ENCODE measurements around the gene PCDHGA2.
"Not testable (repeated sequence)": the region's sequence is repeated elsewhere in the genome, so short reads cannot be mapped to it uniquely, and the experiment has no call there.

PCDHGA2 gene

DNA sequence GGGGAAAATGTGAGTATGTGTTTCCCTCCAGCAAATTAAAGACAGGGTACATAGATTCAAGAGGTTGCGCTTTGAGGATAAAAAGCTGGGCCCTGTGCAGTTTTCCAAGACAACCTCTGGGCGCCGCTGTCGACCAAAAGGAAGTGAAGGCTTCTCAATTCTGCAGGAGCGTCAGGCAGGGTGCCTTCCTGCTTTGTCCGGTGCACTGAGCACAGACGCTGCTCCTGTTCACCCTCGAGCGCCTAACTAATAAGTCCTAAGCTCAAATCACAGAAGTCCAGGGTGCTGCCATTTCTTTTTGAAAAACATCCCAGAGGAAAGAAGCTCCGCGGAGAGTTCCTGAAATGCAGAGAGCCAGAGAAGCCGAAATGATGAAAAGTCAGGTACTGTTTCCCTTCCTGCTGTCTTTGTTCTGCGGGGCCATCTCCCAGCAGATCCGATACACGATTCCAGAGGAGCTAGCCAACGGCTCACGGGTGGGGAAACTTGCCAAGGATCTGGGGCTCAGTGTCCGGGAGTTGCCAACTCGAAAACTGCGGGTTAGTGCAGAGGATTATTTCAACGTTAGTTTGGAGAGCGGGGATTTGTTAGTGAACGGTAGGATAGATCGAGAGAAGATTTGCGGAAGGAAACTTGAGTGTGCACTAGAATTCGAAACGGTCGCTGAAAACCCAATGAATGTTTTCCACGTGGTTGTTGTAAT is 11.5 kb downstream of the PCDHGA2 start, which contains the start of gene PCDHGB1:
PCDHGB1 (plus strand) TSS at position 183 of the 703 bp plus-strand sequence; CDS start at position 345, 162 bp downstream.
- peak; percentile 68 for DNase-seq (ENCODE audit: low spot score)

DNA sequence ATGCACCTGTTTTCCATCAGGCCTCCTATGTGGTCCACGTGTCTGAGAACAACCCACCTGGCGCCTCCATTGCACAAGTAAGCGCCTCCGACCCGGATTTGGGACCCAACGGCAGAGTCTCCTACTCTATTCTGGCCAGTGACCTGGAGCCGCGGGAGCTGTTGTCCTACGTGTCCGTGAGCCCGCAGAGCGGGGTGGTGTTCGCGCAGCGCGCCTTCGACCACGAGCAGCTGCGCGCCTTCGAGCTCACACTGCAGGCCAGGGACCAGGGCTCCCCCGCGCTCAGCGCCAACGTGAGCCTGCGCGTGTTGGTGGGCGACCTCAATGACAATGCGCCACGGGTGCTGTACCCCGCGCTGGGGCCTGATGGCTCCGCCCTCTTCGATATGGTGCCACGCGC is 13.0 kb downstream of the PCDHGA2 start:
- DNase-seq (ENCODE audit: low spot score): no peak

DNA sequence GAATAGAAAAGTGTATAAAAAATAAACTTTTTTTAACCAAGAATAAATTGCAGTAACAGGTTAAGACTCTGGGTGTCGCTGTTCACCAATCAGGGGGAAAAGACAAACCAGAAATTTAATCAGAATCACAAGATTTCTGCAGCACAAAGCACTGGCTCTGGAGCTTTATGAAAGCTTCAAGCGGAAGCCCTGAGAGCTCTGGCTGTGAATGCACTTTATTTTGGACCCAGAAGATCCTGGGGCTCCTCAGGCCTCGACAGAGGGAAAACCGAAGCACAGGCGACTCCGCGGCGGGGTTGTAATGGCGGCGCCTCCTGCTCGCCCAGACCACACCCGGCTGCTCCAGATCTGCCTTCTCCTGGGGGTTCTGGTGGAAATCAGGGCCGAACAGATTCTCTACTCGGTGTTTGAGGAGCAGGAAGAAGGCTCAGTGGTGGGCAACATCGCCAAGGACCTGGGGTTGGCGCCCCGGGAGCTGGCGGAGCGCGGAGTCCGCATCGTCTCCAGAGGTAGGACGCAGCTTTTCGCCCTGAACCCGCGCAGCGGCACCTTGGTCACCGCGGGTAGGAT is 16.4 kb downstream of the PCDHGA2 start, which contains the start of gene PCDHGA4:
PCDHGA4 (plus strand) TSS at position 122 of the 570 bp plus-strand sequence; CDS start at position 209, 87 bp downstream.
- peak; percentile 48 for DNase-seq (ENCODE audit: low spot score)

DNA sequence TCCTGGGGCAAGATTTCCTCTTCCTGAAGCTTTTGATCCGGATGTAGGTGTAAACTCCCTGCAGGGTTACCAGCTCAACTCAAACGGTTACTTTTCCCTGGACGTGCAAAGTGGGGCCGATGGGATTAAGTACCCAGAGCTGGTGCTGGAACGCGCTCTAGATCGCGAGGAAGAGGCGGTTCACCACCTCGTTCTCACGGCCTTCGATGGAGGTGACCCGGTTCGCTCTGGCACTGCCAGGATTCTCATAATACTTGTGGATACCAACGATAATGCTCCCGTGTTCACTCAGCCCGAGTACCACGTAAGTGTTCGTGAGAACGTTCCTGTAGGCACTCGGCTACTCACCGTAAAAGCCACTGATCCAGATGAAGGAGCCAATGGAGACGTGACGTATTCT is 17.1 kb downstream of the PCDHGA2 start:
- no peak for DNase-seq (ENCODE audit: low spot score)

DNA sequence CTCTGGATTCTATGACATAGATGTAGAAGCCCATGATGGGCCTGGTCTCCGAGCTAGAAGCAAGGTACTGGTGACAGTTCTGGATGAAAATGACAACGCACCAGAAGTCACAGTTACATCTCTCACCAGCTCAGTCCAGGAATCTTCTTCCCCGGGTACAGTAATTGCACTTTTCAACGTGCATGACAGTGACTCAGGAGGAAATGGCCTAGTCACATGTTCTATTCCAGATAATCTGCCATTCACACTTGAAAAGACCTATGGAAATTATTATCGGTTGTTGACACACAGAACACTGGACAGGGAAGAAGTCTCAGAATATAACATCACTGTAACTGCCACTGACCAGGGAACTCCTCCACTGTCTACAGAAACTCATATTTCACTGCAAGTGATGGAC is 17.6 kb downstream of the PCDHGA2 start:
- no peak for DNase-seq (ENCODE audit: low spot score)

DNA sequence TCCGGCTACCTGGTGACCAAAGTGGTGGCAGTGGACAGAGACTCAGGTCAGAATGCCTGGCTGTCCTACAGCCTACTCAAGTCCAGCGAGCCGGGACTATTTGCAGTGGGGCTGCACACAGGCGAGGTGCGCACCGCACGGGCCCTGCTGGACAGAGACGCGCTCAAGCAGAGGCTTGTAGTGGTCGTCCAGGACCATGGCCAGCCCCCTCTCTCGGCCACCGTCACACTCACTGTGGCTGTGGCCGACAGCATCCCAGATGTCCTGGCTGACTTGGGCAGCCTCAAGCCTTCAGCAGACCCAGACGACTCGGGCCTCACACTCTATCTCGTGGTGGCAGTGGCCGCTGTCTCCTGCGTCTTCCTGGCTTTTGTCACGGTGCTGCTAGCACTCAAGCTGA is 18.4 kb downstream of the PCDHGA2 start:
- no peak for DNase-seq (ENCODE audit: low spot score)

DNA sequence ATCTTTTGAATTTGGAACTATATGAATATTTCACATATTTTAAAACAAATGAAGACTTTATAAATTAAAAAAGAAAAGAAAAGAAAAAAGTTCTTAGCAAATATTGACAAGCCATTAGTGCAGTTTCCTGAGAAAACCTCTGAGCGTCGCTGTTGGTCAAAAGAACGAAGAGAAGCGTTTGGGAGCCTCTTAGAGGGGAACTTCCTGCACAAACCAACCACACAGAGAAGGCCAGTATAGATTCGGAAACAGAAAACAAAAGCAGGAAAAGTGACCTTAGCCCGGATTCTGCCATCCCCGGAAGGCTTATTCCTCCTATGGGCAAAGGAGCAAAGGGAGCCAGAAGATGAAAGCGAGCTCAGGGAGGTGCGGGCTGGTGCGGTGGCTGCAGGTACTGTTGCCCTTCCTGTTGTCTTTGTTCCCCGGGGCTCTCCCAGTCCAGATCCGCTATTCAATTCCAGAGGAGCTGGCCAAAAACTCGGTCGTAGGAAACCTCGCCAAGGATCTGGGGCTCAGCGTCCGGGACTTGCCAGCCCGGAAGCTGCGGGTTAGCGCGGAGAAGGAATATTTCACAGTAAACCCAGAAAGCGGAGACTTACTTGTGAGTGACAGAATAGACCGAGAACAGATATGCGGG is 21.3 kb downstream of the PCDHGA2 start, which contains the start of gene PCDHGB2:
PCDHGB2 (plus strand) TSS at position 205 of the 637 bp plus-strand sequence; CDS start at position 347, 142 bp downstream.
- peak; percentile 45 for DNase-seq (ENCODE audit: low spot score)

DNA sequence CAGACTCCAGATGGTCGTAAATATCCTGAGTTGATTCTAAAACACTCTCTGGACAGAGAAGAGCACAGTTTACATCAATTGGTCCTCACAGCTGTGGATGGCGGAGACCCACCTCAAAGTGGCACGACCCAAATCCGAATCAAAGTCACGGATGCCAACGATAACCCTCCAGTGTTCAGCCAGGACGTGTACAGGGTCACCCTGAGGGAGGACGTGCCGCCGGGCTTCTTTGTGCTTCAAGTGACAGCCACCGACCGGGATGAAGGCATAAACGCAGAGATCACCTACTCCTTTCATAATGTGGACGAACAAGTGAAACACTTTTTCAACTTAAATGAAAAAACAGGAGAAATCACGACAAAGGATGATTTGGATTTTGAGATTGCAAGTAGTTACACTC is 22.1 kb downstream of the PCDHGA2 start:
- DNase-seq (ENCODE audit: low spot score): no peak

DNA sequence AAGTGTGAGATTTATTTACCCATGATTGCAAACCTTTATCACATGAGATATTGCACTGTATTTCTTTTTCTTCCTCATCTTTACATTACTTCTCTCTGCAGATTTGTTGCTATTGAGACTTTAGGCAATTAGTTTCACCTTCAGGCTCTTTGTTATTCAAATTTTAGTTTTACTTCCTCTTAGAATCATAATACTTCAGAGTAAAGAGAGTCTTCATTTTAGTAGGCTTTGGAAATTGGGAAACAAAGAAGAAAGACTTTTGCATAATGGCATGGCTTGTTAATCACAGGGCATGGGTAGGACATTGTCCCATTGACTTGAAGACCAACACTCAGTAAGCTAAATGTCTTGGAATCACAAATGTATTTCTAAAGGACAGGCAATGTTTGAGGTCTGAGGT is 24.2 kb downstream of the PCDHGA2 start:
- DNase-seq (ENCODE audit: low spot score): no peak

DNA sequence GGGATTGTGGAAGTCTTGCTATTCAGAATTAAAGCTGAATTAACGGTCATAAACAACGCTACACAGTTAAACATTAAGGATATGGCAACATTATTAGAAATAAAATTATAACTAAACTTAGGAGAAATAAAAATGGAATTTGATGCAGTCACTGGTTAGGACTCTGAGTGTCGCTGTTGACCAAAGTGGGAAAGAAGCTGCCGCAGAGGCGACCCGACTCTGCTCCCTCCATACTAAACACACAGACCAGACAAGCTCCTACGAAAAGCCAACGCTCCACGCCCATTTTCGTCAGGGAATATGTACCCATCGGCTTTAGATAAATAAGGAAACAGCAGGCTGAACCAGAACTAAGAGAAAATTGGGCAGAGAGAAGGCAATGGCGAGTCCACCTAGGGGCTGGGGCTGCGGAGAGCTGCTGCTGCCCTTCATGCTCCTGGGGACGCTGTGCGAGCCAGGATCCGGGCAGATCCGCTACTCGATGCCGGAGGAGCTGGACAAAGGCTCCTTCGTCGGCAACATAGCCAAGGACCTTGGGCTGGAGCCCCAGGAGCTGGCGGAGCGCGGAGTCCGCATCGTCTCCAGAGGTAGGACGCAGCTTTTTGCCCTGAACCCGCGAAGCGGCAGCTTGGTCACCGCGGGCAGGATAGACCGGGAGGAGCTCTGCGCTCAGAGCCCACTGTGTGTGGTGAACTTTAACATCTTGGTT is 25.5 kb downstream of the PCDHGA2 start, which contains the start of gene PCDHGA5:
PCDHGA5 (plus strand) TSS at position 211 of the 709 bp plus-strand sequence; CDS start at position 380, 169 bp downstream.
- no peak for DNase-seq (ENCODE audit: low spot score)

DNA sequence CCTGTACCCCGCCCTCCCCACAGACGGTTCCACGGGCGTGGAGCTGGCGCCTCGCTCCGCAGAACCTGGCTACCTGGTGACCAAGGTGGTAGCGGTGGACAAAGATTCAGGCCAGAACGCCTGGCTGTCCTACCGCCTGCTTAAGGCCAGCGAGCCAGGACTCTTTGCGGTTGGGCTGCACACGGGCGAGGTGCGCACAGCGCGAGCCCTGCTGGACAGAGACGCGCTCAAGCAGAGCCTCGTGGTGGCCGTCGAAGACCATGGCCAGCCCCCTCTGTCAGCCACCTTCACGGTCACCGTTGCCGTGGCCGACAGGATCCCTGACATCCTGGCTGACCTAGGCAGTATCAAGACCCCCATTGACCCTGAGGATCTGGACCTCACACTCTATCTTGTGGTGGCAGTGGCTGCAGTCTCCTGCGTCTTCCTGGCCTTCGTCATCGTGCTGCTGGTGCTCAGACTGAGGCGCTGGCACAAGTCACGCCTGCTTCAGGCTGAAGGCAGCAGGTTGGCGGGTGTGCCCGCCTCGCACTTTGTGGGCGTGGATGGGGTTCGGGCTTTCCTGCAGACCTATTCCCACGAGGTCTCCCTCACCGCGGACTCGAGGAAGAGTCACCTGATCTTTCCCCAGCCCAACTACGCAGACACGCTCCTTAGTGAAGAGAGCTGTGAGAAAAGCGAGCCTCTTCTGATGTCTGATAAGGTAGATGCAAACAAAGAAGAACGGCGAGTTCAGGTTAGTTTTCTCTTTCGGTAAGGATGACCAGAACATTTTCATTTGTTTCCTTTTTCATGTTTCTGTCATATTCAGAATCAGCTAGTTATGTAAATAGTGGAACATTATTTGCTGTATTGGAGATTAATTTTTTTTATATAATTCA is 27.7 kb downstream of the PCDHGA2 start:
- no peak for DNase-seq (ENCODE audit: low spot score)

DNA sequence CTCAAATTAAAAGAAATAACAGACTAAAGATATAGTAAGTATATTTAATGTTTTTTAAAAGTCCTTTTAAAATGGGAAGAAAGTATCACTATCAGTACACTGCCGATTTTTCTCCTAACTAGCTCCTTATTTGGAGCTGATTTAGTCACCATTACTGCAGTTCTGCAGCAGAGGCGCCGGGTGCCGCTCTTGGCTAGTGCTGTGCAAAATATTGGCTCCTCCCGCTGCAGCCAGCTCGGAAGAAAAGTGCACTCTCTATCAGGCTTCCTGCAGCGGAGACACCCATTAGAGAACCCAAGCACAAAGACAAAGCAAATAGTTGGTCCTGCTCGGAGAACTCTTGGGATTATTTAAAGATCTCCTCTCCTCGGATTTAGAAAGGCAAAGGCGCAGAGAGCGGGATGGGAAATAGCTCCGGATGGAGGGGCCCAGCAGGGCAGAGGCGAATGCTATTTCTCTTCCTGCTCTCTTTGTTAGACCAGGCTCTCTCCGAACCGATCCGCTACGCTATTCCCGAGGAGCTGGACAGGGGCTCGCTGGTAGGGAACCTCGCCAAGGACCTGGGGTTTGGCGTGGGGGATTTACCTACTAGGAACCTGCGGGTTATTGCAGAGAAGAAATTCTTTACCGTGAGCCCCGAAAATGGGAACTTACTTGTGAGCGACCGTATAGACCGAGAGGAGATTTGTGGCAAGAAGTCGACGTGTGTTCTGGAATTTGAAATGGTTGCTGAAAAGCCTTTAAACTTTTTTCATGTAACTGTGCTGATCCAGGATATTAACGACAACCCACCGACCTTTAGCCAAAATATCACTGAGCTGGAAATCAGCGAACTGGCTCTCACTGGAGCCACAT is 31.7 kb downstream of the PCDHGA2 start, which contains the start of gene PCDHGB3:
PCDHGB3 (plus strand) TSS at position 249 of the 855 bp plus-strand sequence; CDS start at position 402, 153 bp downstream.
- DNase-seq (ENCODE audit: low spot score): peak; percentile 86

DNA sequence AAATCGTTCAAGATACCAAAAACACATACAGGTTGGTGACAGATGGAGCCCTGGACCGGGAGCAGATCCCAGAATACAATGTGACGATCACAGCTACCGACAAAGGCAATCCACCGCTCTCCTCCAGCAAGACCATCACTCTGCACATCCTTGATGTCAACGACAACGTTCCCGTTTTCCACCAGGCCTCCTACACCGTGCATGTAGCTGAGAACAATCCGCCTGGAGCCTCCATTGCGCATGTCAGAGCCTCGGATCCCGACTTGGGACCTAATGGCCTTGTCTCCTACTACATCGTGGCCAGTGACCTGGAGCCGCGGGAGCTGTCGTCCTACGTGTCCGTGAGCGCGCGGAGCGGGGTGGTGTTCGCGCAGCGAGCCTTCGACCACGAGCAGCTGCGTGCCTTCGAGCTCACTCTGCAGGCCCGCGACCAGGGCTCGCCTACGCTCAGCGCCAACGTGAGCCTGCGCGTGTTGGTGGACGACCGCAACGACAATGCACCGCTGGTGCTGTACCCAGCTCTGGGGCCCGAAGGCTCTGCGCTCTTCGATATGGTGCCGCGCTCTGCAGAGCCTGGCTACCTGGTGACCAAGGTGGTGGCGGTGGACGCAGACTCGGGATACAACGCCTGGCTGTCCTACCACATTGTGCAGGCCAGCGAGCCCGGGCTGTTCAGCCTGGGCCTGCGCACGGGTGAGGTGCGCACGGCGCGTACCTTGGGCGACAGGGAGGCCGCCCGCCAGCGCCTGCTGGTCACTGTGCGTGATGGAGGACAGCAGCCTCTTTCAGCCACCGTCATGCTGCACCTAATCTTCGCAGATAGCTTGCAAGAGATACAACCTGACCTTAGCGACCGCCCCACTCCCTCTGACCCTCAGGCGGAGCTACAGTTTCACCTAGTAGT is 33.3 kb downstream of the PCDHGA2 start:
- DNase-seq (ENCODE audit: low spot score): no peak

DNA sequence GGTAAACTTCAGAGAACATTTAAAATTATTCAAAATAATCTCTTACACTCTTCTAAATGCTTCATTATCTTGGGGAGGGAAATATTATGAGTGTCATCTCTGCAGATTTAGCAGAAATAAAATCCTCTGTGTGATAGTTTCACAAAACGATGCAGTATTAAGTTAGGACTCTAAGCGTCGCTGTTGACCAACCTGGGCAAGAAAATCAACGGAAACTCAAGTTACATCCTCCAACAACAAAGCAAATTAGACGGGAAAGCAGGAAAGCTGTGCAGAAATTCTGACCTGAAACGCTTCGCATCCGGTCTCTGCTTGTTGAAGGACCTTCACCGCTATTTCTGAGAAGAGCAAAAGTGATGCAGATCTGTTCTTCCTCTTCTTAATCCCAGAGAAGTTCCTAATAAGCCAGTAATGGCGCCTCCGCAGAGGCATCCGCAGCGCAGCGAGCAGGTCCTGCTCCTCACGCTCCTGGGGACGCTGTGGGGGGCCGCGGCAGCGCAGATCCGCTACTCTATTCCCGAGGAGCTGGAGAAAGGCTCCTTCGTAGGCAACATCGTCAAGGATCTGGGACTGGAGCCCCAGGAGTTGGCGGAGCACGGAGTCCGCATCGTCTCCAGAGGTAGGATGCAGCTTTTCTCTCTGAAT is 35.2 kb downstream of the PCDHGA2 start, which contains the start of gene PCDHGA6:
PCDHGA6 (plus strand) TSS at position 219 of the 645 bp plus-strand sequence; CDS start at position 412, 193 bp downstream.
- peak; percentile 48 for DNase-seq (ENCODE audit: low spot score)

DNA sequence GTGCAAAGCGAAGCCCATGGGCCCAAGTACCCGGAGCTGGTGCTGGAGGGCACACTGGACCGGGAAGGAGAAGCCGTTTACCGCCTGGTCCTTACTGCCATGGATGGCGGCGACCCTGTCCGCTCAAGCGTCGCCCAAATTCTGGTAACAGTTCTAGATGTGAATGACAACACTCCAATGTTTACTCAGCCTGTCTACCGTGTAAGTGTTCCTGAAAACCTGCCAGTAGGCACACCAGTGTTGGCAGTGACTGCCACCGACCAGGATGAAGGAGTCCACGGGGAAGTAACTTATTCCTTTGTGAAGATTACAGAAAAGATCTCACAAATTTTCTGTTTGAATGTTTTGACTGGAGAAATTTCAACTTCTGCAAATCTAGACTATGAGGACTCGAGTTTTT is 36.1 kb downstream of the PCDHGA2 start:
- DNase-seq (ENCODE audit: low spot score): no peak

DNA sequence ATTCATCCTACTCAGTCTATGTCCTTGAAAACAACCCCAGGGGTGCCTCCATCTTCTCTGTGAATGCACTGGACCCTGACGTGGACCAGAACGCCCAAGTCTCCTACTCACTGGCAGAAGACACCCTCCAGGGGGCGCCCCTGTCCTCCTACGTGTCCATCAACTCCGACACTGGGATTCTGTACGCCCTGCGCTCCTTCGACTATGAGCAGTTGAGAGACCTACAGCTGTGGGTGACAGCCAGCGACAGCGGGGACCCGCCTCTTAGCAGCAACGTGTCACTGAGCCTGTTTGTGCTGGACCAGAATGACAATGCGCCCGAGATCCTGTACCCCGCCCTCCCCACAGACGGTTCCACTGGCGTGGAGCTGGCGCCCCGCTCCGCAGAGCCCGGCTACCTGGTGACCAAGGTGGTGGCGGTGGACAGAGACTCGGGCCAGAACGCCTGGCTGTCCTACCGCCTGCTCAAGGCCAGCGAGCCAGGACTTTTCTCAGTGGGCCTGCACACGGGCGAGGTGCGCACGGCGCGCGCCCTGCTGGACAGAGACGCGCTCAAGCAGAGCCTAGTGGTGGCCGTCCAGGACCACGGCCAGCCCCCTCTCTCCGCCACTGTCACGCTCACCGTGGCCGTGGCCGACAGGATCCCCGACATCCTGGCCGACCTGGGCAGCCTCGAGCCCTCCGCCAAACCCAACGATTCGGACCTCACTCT is 37.0 kb downstream of the PCDHGA2 start:
- not testable (repeated sequence) for DNase-seq (ENCODE audit: low spot score)

DNA sequence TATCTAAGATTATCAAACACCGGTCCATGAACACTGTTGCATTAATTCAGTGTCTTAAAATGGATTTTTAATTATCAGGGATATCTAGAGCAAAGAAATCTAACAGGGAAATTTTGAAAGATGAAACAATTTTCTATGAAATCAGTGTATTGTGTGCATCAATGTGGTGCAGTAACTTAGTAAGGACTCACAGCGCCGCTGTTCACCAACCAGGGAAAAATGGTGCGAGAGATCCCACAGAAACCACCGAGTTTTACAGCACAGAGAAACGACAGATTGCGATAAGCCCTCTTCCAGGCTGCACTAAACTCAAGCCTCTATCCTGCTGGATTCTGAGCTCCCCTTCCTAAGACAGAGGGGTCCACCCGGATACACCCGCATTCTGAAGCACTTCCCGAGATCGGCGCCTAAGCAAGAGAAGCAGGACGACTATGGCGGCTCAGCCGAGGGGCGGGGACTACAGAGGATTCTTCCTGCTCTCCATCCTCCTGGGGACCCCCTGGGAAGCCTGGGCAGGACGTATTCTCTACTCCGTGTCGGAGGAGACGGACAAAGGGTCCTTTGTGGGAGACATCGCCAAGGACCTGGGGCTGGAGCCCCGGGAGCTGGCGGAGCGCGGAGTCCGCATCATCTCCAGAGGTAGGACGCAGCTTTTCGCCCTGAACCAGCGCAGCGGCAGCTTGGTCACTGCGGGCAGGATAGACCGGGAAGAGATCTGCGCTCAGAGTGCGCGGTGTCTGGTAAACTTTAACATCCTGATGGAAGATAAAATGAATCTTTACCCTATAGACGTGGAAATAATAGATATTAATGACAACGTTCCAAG is 44.1 kb downstream of the PCDHGA2 start, which contains the start of gene PCDHGA7:
PCDHGA7 (plus strand) TSS at position 274 of the 826 bp plus-strand sequence; CDS start at position 432, 158 bp downstream.
- DNase-seq (ENCODE audit: low spot score): peak; percentile 53
